ENCODE measurements around the gene NOX5.
"Not testable (repeated sequence)": the region's sequence is repeated elsewhere in the genome, so short reads cannot be mapped to it uniquely, and the experiment has no call there.

The NOX5 gene

GRCh38 chr15:69060744-69061143 is 46.2 kb downstream of the NOX5 start:
- no peak for FAIRE-seq

- FAIRE-seq, result no peak
Measured at GRCh38 chr15:69061414-69061842, 46.9 kb downstream of the NOX5 start.

- FAIRE-seq, result no peak
Measured at GRCh38 chr15:69064649-69065048, 50.2 kb downstream of the NOX5 start.

GRCh38 chr15:69066007-69066995 is 51.8 kb downstream of the NOX5 start:
- FAIRE-seq, result no peak

- no peak for FAIRE-seq
Measured at GRCh38 chr15:69067296-69067695, 52.8 kb downstream of the NOX5 start.

GRCh38 chr15:69068157-69068556 is 53.7 kb downstream of the NOX5 start:
- FAIRE-seq, result no peak

- FAIRE-seq, result not testable (repeated sequence)
Measured at GRCh38 chr15:69069290-69069689, 54.8 kb downstream of the NOX5 start.

- FAIRE-seq, result no peak
Measured at GRCh38 chr15:69069996-69070395, 55.5 kb downstream of the NOX5 start.

GRCh38 chr15:69070396-69070795 is 55.9 kb downstream of the NOX5 start:
- FAIRE-seq, result no peak

- no peak for FAIRE-seq
Measured at GRCh38 chr15:69071260-69071659, 56.8 kb downstream of the NOX5 start.

GRCh38 chr15:69072906-69073305 is 58.4 kb downstream of the NOX5 start:
- FAIRE-seq, result no peak

GRCh38 chr15:69074001-69074842 is 59.7 kb downstream of the NOX5 start:
- no peak for FAIRE-seq

- FAIRE-seq, result no peak
Measured at GRCh38 chr15:69074843-69075224, 60.3 kb downstream of the NOX5 start.

GRCh38 chr15:69075440-69075839 is 60.9 kb downstream of the NOX5 start:
- FAIRE-seq, result no peak

- FAIRE-seq, result no peak
Measured at GRCh38 chr15:69076756-69077155, 62.3 kb downstream of the NOX5 start.

GRCh38 chr15:69078638-69079037 is 64.1 kb downstream of the NOX5 start:
- FAIRE-seq, result no peak

GRCh38 chr15:69080295-69081248 is 66.1 kb downstream of the NOX5 start:
- no peak for FAIRE-seq

GRCh38 chr15:69081310-69082004 is 67.0 kb downstream of the NOX5 start:
- FAIRE-seq, result no peak

GRCh38 chr15:69082021-69082502 is 67.6 kb downstream of the NOX5 start:
- no peak for FAIRE-seq

- no peak for FAIRE-seq
Measured at GRCh38 chr15:69082554-69082953, 68.1 kb downstream of the NOX5 start.

GRCh38 chr15:69084404-69085030 is 70.0 kb downstream of the NOX5 start:
- no peak for FAIRE-seq
